Cortex of kidney (tissue), 1 donor: ENCODE results near the gene TROAP.
"Not testable (repeated sequence)": the region's sequence is repeated elsewhere in the genome, so short reads cannot be mapped to it uniquely, and the experiment has no call there.

ENCODE experiments used
- DNase-seq: peaks from one replicate; lab custom pipeline; 2025; lab: John Stamatoyannopoulos, UW

Gene TROAP, protein sequence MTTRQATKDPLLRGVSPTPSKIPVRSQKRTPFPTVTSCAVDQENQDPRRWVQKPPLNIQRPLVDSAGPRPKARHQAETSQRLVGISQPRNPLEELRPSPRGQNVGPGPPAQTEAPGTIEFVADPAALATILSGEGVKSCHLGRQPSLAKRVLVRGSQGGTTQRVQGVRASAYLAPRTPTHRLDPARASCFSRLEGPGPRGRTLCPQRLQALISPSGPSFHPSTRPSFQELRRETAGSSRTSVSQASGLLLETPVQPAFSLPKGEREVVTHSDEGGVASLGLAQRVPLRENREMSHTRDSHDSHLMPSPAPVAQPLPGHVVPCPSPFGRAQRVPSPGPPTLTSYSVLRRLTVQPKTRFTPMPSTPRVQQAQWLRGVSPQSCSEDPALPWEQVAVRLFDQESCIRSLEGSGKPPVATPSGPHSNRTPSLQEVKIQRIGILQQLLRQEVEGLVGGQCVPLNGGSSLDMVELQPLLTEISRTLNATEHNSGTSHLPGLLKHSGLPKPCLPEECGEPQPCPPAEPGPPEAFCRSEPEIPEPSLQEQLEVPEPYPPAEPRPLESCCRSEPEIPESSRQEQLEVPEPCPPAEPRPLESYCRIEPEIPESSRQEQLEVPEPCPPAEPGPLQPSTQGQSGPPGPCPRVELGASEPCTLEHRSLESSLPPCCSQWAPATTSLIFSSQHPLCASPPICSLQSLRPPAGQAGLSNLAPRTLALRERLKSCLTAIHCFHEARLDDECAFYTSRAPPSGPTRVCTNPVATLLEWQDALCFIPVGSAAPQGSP

GRCh38 chr12:49322708-49323523 lies at the start of gene TROAP:
TSS of gene TROAP (plus strand) at chr12:49323255. CDS start at chr12:49323609, 354 bp downstream.
- DNase-seq, result no peak

GRCh38 chr12:49273726-49274395 lies 49.2 kb upstream of the TROAP start:
- DNase-seq, result no peak

- DNase-seq, result no peak
These were observed 48.5 kb upstream of the TROAP start for GRCh38 chr12:49274396-49275069.

DNA sequence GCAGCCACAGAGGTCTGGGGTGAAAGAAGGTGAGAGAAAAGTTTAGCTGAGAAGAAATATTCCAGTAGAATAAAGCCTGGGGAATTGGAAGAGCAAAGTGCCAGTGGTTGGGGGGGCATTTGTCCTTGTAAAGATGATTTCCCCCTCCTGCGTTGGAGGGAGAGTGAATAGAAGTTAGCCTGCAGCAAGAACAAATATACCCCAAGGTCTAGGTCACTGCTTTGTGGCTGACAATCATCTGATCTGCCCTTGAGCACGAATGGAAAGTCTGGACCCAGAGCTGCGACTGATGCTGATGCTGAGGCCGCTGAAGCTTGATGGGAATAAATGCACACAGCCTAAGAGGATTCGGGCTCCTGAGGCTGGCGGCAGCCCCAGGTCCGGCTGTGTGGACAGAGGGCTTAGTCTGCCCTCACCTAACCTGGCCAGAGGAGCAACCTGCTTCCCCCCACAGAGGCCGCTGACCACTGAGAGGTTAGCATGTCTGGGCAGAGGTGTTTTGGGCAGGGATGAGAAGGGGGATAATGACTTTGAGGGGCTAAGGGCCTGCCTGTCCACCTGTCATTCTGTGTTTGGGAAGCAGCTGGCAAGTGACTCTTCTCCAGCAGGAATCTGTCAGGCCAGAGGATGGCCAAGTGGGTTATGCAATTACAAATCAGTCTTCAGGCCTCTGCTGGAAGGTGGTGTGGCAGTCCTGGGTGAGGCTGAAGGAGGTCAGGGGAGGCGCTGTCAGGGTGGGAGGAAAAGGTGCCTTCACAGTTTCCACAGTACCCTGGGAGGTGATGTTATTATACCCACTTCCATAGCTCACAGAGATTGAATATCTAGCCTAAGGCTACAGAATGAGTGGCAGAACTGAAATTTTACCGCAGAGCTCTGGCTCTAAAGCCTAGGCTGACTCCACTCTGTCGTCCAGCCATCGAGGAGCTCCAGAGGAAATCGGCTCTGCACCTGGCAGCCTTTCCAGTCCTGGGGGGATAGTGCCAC lies 46.5 kb upstream of the TROAP start:
- DNase-seq, result no peak

GRCh38 chr12:49277466-49277865 lies 45.6 kb upstream of the TROAP start:
- no peak for DNase-seq

- DNase-seq, result no peak
These were observed 43.3 kb upstream of the TROAP start for GRCh38 chr12:49279706-49280159.

DNA sequence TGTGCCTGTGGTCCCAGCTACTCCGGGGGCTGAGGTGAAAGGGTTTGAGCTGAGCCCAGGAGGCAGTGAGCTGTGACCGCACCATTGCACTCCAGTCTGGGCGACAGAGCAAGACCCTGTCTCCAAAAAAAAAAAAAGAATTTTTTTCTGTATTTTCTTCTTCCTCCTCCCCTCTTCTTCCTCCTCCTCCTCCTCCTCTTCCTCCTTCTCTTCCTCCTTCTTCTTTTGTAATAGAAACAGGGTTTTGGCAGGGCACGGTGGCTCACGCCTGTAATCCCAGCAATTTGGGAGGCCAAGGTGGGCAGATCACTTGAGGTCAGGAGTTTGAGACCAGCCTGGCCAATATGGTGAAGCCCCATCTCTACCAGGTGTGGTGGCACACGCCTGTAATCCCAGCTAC lies 42.5 kb upstream of the TROAP start:
- DNase-seq, result not testable (repeated sequence)

- no peak for DNase-seq
These were observed 40.8 kb upstream of the TROAP start for GRCh38 chr12:49282302-49282701.

DNA sequence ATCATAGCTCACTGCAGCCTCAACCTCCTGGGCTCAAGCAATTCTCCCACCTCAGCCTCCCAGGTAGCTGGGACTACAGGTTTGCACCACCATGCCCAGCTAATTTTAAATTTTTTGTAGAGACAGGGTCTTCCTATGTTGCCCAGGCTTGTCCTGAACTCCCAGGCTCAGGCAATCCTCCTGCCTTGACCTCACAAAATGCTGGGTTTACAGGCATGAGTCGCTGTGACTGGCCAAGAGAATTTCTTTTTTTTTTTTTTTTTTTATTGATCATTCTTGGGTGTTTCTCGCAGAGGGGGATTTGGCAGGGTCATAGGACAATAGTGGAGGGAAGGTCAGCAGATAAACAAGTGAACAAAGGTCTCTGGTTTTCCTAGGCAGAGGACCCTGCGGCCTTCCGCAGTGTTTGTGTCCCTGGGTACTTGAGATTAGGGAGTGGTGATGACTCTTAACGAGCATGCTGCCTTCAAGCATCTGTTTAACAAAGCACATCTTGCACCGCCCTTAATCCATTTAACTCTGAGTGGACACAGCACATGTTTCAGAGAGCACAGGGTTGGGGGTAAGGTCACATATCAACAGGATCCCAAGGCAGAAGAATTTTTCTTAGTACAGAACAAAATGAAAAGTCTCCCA lies 40.2 kb upstream of the TROAP start:
- not testable (repeated sequence) for DNase-seq

- no peak for DNase-seq
These were observed 39.3 kb upstream of the TROAP start for GRCh38 chr12:49283541-49284429.

GRCh38 chr12:49284672-49285071 lies 38.4 kb upstream of the TROAP start:
- no peak for DNase-seq

GRCh38 chr12:49287876-49288275 lies 35.2 kb upstream of the TROAP start:
- no peak for DNase-seq

- DNase-seq, result no peak
These were observed 34.6 kb upstream of the TROAP start for GRCh38 chr12:49288412-49288853.

DNA sequence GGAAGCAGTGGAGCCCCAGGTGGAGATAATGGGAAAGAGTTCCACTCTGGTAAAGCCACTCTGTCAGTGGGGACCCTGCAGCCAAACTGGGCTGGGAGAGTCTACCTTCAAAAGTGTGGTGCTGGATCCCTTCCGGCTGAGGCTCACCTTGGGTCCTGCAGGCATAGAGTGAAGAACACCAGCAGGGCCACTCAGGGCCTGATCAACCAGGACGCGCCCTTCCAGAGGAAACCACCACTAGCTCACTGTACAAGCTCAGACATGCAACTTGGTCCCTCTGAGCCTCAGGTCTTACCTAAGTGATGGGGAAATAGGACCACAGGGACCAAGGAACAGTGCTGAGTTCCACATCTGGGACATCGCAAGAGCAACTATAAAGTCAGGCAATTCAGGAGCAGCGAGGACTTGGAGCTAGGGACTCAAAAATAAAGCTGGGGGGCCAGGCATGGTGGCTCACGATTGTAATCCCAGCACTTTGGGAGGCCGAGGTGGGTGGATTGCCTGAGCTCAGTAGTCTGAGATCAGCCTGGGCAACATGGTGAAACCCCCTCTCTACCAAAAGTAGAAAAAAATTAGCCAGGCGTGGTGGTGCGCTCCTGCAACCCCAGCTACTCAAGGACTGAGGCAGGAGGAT lies 34.0 kb upstream of the TROAP start:
- no peak for DNase-seq

- DNase-seq, result no peak
These were observed 30.4 kb upstream of the TROAP start for GRCh38 chr12:49292729-49293055.

- no peak for DNase-seq
These were observed 29.7 kb upstream of the TROAP start for GRCh38 chr12:49293056-49293956.
